AG04450 (cell line): Measurements from ENCODE around the gene CSGALNACT2. TPM values are rescaled to one million over a fixed set of nuclear protein-coding genes. Genes with fewer than 3 reads are reported as not detected.
"Not testable (repeated sequence)": the region's sequence is repeated elsewhere in the genome, so short reads cannot be mapped to it uniquely, and the experiment has no call there.

ENCODE experiments used
- CTCF ChIA-PET: fragments of 300-600, 350-600 bp; formaldehyde crosslinking; extraction: SDS; loops from one replicate; lab custom pipeline; 2022; ENCODE audit warnings: antibody characterized with exemption, inconsistent platforms; lab: Charles Lee
- POLR2A ChIA-PET: fragments of 350-600 bp; formaldehyde crosslinking; extraction: SDS; loops from one replicate; lab custom pipeline; 2021; ENCODE audit warnings: antibody characterized with exemption, inconsistent platforms; lab: Yijun Ruan, JAX
- DNase-seq: peaks from one replicate; pipeline ENCODE4 v3.0.0-alpha.2; 2011; ENCODE audit warnings: low read depth, low spot score
- H3K27ac ChIP-seq: one replicate; pipeline ENCODE4 v1.5.1; 2012; ENCODE audit warnings: low read depth, low read length, control low read depth
- H3K27me3 ChIP-seq: one replicate; pipeline ENCODE4 v1.6.0; 2012; ENCODE audit warnings: low read length; ENCODE audit not compliant: control insufficient read depth, insufficient read depth
- H3K4me3 ChIP-seq: 2 replicates; pipeline ENCODE4 v1.5.1; 2011; ENCODE audit warnings: mild to moderate bottlenecking, low read depth, low read length, control low read depth
- H3K9me3 ChIP-seq: 2 replicates; pipeline ENCODE4 v1.5.1; 2012; ENCODE audit warnings: low read length; ENCODE audit not compliant: control insufficient read depth, insufficient read depth
- polyA plus RNA-seq: library from polyadenylated mRNA; depleted of rRNA; stranded (reverse); fragments of >200 nt; gene quantifications from 2 replicates; pipeline ENCODE4 v1.2.3, GENCODE V29; 2011
- TF ChIP-seq, protein P1 (sequence below): IDR thresholded peaks from 2 replicates; pipeline ENCODE4 v1.5.1; 2011; ENCODE audit warnings: low read depth, low read length, control low read depth, inconsistent platforms

CSGALNACT2 gene
- polyA plus RNA-seq, 1 experiment: 23.0 TPM

DNA sequence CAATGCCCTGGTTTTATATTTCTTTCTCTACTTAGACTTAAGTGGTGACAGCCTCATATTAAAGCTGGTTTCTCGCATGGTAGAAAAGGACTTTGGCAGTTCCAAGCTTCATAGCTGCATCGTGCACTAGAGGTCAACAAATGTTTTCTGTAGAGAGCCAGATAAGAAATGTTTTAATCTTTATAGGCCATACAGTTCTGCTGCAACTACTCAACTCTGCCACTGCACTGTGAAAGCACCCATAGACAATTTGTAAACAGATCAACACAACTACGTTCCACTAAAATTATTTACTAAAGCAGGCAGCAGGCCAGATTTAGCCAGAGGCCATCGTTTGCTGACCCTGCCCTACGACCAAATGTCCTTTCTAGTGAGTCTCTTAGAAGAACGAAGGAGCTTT is 36.7 kb downstream of the CSGALNACT2 start:
- no peak for DNase-seq
- Histone ChIP-seq H3K4me3 (no peak overlapping the region), H3K27ac (no peak overlapping the region), H3K9me3 (no peaks in the 10 kb centered on the region), H3K27me3 (no peaks in the 10 kb centered on the region)
- CTCF ChIA-PET: interaction anchor here (0.6 kb wide), 1 partner anchor 17 kb away, joined by 4 read pairs; no protein-coding TSS in a partner anchor
- TF ChIP-seq, protein P1, sequence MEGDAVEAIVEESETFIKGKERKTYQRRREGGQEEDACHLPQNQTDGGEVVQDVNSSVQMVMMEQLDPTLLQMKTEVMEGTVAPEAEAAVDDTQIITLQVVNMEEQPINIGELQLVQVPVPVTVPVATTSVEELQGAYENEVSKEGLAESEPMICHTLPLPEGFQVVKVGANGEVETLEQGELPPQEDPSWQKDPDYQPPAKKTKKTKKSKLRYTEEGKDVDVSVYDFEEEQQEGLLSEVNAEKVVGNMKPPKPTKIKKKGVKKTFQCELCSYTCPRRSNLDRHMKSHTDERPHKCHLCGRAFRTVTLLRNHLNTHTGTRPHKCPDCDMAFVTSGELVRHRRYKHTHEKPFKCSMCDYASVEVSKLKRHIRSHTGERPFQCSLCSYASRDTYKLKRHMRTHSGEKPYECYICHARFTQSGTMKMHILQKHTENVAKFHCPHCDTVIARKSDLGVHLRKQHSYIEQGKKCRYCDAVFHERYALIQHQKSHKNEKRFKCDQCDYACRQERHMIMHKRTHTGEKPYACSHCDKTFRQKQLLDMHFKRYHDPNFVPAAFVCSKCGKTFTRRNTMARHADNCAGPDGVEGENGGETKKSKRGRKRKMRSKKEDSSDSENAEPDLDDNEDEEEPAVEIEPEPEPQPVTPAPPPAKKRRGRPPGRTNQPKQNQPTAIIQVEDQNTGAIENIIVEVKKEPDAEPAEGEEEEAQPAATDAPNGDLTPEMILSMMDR: no peak
- POLR2A ChIA-PET: no interaction called here

DNA sequence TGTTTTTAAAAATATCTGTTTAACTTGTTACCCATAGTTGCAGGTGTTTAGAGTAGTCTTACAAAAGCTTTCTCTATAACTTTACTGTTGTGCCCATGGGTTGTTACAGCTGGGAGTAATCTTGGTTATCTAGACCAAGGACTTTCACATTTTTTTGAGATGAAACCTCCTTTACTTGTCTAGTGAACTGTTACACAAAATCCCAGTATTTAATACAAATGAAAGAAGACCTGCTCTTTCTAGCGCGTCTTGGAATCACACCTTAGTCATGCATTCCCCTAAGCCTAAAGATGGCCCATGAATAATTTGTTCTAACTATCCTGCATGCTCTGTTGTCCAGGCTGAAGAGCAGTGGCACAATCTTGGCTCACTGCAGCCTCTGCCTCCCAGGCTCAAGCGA is 38.0 kb downstream of the CSGALNACT2 start:
- no peaks in the 10 kb centered on the region for H3K27me3 ChIP-seq
- H3K27ac ChIP-seq: no peak overlapping the region
- ChIA-PET POLR2A (no interaction called here), CTCF (no interaction called here)
- TF ChIP-seq, protein P1: no peak
- DNase-seq: no peak
- no peak overlapping the region for H3K4me3 ChIP-seq
- H3K9me3 ChIP-seq: no peaks in the 10 kb centered on the region

DNA sequence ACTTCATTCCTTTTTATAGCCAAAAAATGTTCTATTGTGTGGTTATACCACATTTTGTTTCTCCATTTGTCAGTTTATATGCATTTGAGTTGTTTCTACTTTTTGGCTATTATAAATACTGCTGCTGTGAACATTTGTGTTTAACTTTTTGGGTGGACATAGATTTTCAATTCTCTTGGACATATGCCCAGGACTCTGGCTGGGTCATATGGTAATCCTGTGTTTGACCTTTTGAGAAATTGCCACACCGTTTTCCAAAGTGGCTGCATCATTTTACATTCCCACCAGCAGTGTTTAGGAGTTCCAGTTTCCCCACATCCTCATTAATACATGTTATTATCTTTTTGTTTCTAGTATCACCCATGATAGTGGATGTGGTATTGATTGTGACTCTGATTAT is 39.4 kb downstream of the CSGALNACT2 start:
- POLR2A ChIA-PET: no interaction called here
- no peak for DNase-seq
- TF ChIP-seq, protein P1: no peak

DNA sequence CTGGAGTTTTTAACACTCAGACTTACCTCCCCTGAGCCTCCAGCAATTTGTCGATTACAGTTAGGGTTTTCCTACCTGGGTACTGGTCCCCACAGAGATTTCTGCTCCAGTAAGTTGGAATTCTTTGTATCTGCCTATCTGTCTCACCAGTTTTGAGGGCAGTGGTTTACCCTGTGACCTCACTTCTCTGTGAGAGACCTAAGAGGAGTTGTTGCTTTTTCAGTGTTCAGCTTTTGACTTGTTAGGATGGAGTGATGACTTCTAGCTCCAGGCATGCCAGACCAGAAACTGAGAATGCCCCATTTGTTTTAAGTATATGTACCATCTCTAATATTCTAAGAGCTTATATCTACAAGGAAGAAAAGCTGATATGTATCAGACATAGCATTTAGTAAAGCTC is 42.9 kb downstream of the CSGALNACT2 start:
- DNase-seq: no peak
- TF ChIP-seq, protein P1: no peak
- CTCF ChIA-PET: interaction anchor here (3.0 kb wide), 1 partner anchor 24 kb away, joined by 9 read pairs; no protein-coding TSS in a partner anchor
- Histone ChIP-seq H3K27ac (no peak overlapping the region), H3K9me3 (no peaks in the 10 kb centered on the region), H3K27me3 (no peaks in the 10 kb centered on the region), H3K4me3 (no peak overlapping the region)
- POLR2A ChIA-PET: no interaction called here

More for the DNA sequence above, 39.4 kb downstream of the CSGALNACT2 start:
- Histone ChIP-seq H3K4me3 (no peak overlapping the region), H3K27me3 (no peaks in the 10 kb centered on the region), H3K27ac (no peak overlapping the region), H3K9me3 (no peaks in the 10 kb centered on the region)
- CTCF ChIA-PET: no interaction called here

DNA sequence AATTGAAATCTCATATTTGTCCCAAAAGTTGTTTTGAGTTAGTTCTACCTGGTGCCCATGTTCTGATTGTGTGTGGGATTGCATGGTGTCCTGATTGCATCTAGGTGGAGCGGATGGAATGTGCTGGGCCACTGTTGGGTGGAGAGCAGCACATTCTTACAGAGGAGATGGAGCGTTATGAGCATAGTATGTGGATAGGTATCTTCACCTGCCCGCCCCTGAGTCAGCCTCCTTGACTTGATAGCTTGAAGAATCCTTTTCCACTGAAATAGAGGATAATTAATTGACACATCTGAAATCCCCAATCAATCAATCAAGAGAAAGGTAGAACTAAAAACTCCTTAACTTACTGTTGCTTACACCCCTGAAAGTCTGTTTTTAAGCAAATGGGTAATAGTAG is 45.5 kb downstream of the CSGALNACT2 start:
- H3K9me3 ChIP-seq, POLR2A ChIA-PET, H3K4me3 ChIP-seq, H3K27me3 ChIP-seq, CTCF ChIA-PET, DNase-seq, H3K27ac ChIP-seq: not testable (repeated sequence)

DNA sequence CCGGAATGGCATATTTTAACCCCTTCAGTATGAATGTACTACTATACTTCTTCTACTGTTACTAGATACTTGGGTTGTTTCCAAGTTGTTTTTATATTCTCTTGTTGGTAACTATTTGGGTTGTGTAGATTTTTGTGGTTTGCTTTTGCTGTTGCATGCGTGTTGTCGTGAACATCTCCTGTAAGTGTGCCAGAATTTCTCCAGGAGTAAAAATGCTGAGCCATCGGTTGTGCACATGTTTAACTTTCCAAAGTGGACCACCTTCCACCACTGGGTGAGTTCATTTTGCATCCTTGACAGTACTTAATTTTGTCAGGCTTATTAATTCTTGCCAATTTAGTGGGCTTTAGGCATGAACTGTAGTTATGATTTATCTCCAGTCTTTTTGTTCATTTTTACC is 47.9 kb downstream of the CSGALNACT2 start:
- no peak overlapping the region for H3K4me3 ChIP-seq
- no peaks in the 10 kb centered on the region for H3K27me3 ChIP-seq
- no peak for DNase-seq
- H3K27ac ChIP-seq: no peak overlapping the region
- H3K9me3 ChIP-seq: no peaks in the 10 kb centered on the region
- ChIA-PET POLR2A (no interaction called here), CTCF (no interaction called here)
- TF ChIP-seq, protein P1: no peak
